K562 (cell line): ENCODE data around the gene PIGX. TPM values are rescaled to one million over a fixed set of nuclear protein-coding genes. Genes with fewer than 3 reads are reported as not detected.
A peak's percentile ranks its signal among the peaks of the same experiment; 100 is the strongest.

ENCODE experiments used
- ARID2 ChIP-seq: fragments of 450-650 bp; IDR thresholded peaks from 2 replicates; pipeline ENCODE4 v1.6.1; 2017; ENCODE audit warnings: antibody characterized with exemption, mild to moderate bottlenecking
- ATF2 ChIP-seq: sonication (generic); formaldehyde crosslinking; IDR thresholded peaks from 2 replicates; pipeline ENCODE4 v1.8.1; 2022; ENCODE audit warnings: missing genetic modification reagents
- CREM ChIP-seq: IDR thresholded peaks from 2 replicates; pipeline ENCODE4 v1.6.1; 2014; ENCODE audit warnings: antibody characterized with exemption, low read depth
- ETS2 ChIP-seq: IDR thresholded peaks from 2 replicates; pipeline ENCODE4 v1.6.1; 2016; ENCODE audit warnings: borderline replicate concordance, missing genetic modification characterization, mild to moderate bottlenecking, moderate library complexity, missing compliant biosample characterization; ENCODE audit not compliant: poor library complexity, severe bottlenecking
- FOXA3 ChIP-seq, 2 experiments: fragments of 450-650 bp in 1 of 2; sonication (generic) in 1 of 2; formaldehyde crosslinking; IDR thresholded peaks in 1 of 2; conservative IDR thresholded peaks in 1 of 2; 2 replicates each; pipeline versions ENCODE4 v1.4.0 to v1.8.0; 2020 to 2022; ENCODE audit warnings: mild to moderate bottlenecking in 2 of 2, missing genetic modification reagents in 1 of 2
- GATAD2B ChIP-seq: fragments of 450-650 bp; IDR thresholded peaks from 2 replicates; pipeline ENCODE4 v1.6.1; 2017; ENCODE audit warnings: mild to moderate bottlenecking, borderline replicate concordance
- MTF1 ChIP-seq: fragments of 250-450 bp; sonication (Bioruptor Pico); IDR thresholded peaks from 2 replicates; pipeline ENCODE4 v1.9.0; 2021; ENCODE audit warnings: moderate library complexity, mild to moderate bottlenecking, inconsistent platforms, borderline replicate concordance
- NFE2 ChIP-seq: IDR thresholded peaks from 2 replicates; pipeline ENCODE4 v1.6.1; 2014; ENCODE audit warnings: antibody characterized with exemption, low read depth
- NFRKB ChIP-seq: fragments of 450-650 bp; IDR thresholded peaks from 2 replicates; pipeline ENCODE4 v1.6.1; 2016; ENCODE audit warnings: low read depth
- POLR2AphosphoS2 ChIP-seq: IDR thresholded peaks from 2 replicates; pipeline ENCODE4 v1.6.1; 2012; ENCODE audit warnings: low read length, improper control_type of control experiment
- SMARCA5 ChIP-seq: fragments of 450-650 bp; IDR thresholded peaks from 2 replicates; pipeline ENCODE4 v1.6.1; 2016
- WHSC1 ChIP-seq: IDR thresholded peaks from one replicate; pipeline ENCODE4 v1.6.1; 2012; ENCODE audit warnings: low read length, control low read depth, inconsistent platforms
- ZBTB1 ChIP-seq: sonication (generic); formaldehyde crosslinking; IDR thresholded peaks from 2 replicates; pipeline ENCODE4 v1.8.1; 2023; ENCODE audit warnings: missing genetic modification reagents, low read depth, mild to moderate bottlenecking, borderline replicate concordance
- ZBTB11 ChIP-seq, 3 experiments: fragments of 200-800 bp in 1 of 3; fragments of 250-450 bp in 1 of 3; fragments of 450-650 bp in 1 of 3; sonication (Bioruptor Pico) in 1 of 3; sonication (Bioruptor generic) in 1 of 3; formaldehyde crosslinking in 1 of 3; IDR thresholded peaks; 2 replicates each; pipeline versions ENCODE4 v1.6.1 to v1.8.0; 2016 to 2022; ENCODE audit warnings: mild to moderate bottlenecking in 2 of 3, missing genetic modification characterization in 2 of 3, missing compliant biosample characterization in 1 of 3, moderate library complexity in 1 of 3
- ZNF175 ChIP-seq: fragments of 200-800 bp; sonication (Bioruptor generic); IDR thresholded peaks from 2 replicates; pipeline ENCODE4 v1.6.1; 2016; ENCODE audit warnings: low read depth, mild to moderate bottlenecking, missing genetic modification characterization, missing compliant biosample characterization
- ZNF695 ChIP-seq: fragments of 450-650 bp; formaldehyde crosslinking; IDR thresholded peaks from 2 replicates; pipeline ENCODE4 v1.4.0; 2020; ENCODE audit warnings: mild to moderate bottlenecking, moderate library complexity
- ZNF696 ChIP-seq: fragments of 250-450 bp; sonication (Bioruptor Pico); conservative IDR thresholded peaks from 2 replicates; pipeline ENCODE4 v1.4.0; 2020; ENCODE audit warnings: mild to moderate bottlenecking, moderate library complexity
- polyA plus RNA-seq, 8 experiments: library from polyadenylated mRNA; depleted of rRNA in 4 of 8; stranded (reverse) in 5 of 8; unstranded in 3 of 8; fragments of >200 nt; fragmentation: Nextera tagmentation in 2 of 8; fragmentation: Illumina TruSeq in 1 of 8; extraction: Ambion mirVana in 2 of 8; extraction: Trizol in 1 of 8; gene quantifications; 2 replicates each; pipeline versions ENCODE4 v1.2.1 to v1.2.3, GENCODE V29; 2011 to 2014; ENCODE audit warnings: inconsistent platforms in 1 of 8, missing spikeins in 1 of 8
- total RNA-seq, 7 experiments: library from RNA; depleted of rRNA in 6 of 7; stranded (reverse); fragments of >200 nt in 6 of 7; fragmentation: Illumina TruSeq in 2 of 7; extraction: Trizol in 2 of 7; gene quantifications; 2 replicates each; pipeline versions ENCODE4 v1.2.1 to v1.2.3, GENCODE V29; 2011 to 2021; ENCODE audit warnings: low replicate concordance in 1 of 7

Gene PIGX
- total and polyA plus RNA-seq, 9 of the 15 experiments (the other 6 are each of a cell fraction or from before 2014, with no cell fraction given): 3.7 to 36.3 (median 26.9) TPM

GRCh38 chr3:196684548-196685407 lies 27.4 kb upstream of the PIGX start (continued):
- TF ChIP-seq CREM (no peak), MTF1 (no peak), ZBTB1 (CRISPR knock-in tag) (no peak), ZNF695 (CRISPR knock-in tag) (no peak), NFE2 (peak; percentile 37; the same call in 1 of the 2 replicates), NFRKB (no peak), ZBTB11 (CRISPR knock-in tag; IDR thresholded peaks at IDR 0.05) (no peak), ARID2 (0 out of 2 replicates have a peak, but pooled peaks have one; percentile 68), ZNF175 (no peak), ATF2 (CRISPR knock-in tag) (no peak), GATAD2B (no peak), POLR2AphosphoS2 (no peak), WHSC1 (no peak), SMARCA5 (no peak), ETS2 (tag) (no peak), FOXA3 (CRISPR knock-in tag; conservative IDR thresholded peaks at IDR 0.05 in 1 of 2, IDR thresholded peaks at IDR 0.05 in 1 of 2) (no peak), ZNF696 (CRISPR knock-in tag) (no peak)
